RPMI8226 (cell line): ENCODE results near the gene OLA1.

Experiments
- DNase-seq: peaks from one replicate; pipeline ENCODE4 v3.0.0-alpha.2; 2015

Gene OLA1

DNA sequence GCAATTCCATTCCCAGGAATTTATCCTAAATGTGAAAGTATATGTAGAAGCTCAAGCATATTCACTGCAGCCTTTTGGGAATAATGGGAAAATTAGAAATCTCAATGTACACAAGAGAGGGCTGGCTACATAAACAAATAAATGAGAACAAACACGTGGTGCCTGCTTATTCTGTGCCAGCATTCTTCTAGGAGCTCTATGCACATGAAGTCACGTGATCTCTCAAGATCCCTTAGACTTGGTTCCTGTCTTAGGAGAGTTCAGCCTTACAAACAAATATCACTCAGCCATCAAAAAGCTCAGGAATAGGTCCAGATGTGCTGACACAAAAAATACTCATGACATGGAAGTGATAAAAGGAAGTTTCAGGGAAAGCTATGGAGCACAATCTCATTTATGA is 190.3 kb downstream of the OLA1 start:
- no peak for DNase-seq

DNA sequence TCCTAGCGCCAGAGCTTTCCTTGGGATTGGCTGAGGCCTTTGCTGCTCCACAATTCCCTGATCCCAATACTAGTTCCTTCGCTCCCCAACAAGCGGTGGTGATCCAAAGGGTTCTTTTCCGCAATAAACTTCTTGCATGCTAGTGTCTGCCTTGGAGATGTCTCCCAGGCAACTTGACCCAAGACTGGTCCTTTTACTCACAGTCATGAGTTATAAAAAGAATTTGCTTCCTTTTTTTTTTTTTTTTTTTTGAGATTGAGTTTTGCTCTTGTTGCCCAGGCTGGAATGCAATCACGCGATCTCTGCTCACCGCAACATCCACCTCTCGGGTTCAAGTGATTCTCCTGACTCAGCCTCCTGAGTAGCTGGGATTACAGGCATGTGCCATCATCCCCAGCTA is 193.4 kb downstream of the OLA1 start:
- no peak for DNase-seq

DNA sequence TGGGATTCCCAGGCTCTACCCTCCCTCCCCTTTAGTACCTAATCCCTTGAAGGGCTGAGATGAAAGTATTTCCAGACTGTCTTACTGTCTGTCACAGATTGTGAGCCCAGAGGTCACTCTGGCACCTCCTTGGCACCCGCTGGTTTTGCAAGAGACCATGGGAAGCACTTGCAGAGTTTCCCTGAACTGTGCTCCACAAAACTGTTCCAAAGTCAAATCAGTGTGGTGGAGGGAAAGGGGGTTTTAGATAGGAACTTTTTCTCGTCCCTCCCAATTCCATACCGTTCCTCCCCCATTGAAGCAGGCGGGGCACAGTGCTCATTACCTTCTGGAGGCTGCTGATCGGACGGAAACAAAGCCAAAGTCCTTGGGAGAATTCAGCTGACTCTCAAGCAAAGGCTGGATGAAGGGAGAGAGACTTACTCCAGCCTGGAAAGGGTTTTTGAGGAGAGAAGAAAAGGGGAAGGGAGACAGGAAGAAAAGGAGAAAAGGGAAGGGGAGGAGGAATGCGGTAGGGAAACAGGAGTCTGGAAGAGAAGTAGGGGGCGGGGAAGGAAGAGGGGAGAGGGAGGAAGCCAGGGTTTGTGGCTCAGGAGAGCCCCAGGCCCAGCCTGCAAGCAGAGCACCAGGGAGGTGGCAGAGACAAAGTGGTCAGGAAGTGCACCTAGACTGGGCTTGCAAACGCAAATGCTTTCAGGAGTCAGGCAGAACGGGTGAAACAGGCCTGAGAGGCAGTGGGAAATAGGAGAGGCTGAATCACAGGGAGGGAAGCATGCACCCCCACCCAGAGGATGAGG is 194.8 kb downstream of the OLA1 start:
- DNase-seq: no peak

DNA sequence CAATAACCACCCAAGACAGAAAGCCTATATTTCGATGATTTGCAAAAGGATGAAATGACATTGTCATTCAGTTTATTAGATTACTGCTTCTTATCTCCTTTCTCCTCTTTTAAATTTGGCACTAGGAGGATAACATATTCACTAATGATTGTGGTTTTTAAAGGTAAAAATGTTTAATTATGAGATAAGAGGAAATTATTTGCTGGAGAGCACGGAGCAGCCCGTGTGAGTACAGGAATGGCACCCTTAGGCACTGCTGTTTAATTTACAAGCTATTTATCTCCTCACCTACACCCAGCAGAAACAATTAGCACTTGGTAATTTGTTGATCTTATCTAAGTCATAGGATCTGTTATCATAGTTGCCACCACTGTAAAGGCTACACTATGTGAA is 195.8 kb downstream of the OLA1 start:
- DNase-seq: no peak

DNA sequence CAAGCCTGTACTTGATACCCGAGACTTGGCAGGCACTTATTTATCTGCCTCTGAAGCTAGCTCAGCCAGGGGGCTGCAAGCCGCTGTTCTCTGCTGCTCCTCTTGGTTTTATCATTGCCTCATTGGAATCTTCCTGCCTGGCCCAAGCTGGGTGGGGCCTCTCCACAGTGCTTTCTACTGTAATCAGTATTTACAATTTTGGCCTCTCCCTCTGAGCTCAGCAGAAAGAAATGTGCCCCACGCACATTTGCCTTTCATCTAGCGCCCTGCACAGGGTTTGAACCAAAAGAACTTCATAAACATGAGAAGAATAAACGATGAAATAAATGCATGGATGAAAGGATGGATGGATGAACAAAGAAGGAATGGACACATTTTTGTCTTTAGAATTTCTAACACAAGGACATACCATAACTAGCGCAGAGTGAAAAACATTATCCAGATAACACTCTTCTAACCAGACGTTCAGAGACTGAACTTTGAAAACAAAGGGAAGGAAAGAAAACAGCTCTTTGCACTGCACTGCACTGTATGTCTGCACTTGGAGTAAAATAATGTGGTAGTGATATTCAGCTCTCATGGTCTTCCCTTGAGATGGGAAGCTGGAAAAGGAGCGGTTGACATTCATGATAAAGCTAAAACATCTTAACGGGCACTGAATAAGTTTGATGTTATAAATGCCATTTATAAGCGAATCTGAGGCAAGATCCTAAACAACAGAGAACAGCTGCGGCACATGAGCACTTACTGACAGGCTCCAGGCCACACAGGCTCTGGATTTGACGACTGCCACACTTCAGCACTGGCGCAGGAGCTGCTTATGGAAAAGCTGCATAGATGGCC is 196.4 kb downstream of the OLA1 start:
- DNase-seq: no peak

DNA sequence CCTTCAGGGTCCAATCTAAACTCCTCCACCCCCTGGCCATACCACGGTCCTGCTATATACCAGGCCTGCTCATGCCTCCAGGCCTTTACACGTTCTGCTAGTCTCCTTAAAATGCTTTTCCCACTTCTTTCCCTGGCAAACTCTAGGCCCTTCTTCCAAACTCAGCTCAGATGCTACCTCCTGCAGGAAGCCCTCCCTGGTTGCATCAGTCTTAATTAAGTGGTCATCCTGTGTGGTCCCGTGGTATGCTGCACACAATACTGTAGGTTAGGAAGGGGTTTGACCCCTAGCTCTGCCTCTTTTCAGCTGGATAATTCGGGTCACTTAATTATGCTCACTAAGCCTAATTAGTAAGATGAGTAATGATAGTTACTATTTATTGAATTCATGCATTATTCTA is 197.3 kb downstream of the OLA1 start:
- no peak for DNase-seq

DNA sequence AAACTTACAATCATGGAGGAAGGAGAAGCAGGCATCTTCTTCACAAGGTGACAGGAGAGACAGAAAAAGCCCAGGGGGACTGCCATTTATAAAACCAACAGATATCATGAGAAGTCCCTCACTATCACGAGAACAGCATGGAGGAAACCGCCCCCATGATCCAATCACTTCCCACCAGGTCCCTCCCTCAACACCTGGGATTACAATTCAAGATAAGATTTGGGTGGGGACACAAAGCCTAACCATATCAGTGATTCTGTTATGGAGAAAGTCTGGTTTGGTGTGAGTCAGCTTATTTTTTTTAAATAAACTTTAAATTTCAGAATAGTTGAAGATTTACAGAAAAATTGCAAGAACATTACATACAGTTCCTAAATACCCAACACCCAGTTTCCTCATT is 198.4 kb downstream of the OLA1 start:
- no peak for DNase-seq

DNA sequence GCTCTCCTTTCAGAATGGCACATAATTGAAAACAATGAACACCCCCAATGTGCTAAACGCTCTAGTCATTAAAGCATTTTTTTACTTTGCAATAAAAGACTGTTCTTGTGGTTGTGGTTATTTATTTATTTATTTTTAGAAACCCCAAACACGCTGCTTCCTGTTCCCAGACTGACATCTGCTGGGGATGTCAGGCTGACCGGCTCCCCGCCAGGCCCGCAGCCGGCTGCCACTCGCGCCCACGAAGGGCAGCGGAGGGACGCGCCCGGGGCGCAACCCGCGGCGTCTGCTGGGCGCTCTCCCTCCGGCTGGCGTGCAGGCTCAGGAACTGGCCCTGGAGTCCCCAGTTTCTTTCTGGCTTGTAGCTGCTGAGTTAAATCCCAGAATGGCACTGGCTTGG is 200.1 kb downstream of the OLA1 start:
- DNase-seq: peak; percentile 7

DNA sequence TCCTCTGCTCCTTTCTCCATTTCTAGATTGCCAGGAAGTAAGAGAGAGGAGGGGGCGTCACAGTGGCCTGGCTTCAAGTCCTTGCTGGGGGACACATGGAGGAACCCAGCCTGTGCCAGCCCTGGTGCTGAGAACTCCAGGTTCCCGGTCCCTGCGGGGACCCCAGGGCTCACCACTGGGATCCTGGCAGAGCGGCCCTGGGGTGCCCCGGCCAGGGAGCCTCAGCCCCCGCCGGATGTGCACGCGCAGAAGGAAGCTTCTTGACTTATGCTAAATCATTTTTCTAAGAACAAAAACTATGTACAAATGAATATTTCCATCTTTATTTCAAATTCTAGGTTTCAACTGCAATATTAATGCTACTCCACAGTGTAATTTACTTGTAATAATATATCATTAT is 200.6 kb downstream of the OLA1 start:
- DNase-seq: no peak

DNA sequence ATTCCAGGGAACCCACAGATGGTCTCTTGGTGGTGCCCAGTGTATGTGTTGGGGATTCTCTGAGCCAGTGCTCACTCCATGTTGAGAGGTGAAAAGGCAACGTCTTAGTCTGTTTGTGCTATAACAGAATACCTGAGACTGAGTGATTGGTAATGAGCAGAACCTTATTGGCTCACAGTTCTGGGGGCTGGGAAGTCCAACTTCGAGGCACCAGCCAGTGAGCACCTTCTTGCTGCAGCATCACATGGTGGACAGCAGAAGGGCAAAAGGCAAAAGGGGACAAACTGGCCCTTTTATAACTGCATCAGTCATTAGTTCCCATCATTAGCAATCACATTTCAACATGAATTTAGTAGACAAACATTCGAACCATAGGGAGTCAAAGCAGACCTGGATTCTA is 202.2 kb downstream of the OLA1 start:
- no peak for DNase-seq

DNA sequence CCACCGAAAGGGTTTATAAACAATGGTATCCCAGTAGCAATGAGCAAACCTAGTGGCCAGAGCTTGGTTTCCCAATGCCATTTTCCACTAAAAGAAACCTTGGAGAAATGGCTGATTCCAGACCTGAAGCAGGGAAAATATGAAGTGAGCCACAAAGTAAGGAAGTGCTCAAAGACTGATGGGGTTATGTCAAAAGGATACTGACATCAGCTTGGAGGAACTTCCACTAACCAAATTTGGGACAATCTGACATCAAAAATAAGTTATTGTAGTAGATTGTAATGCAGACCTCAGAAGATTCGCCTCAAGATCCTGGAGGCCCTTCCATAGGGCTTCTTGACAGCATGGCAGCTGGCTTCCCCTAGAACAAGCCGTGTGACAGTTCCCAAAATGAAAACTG is 203.8 kb downstream of the OLA1 start:
- DNase-seq: no peak

DNA sequence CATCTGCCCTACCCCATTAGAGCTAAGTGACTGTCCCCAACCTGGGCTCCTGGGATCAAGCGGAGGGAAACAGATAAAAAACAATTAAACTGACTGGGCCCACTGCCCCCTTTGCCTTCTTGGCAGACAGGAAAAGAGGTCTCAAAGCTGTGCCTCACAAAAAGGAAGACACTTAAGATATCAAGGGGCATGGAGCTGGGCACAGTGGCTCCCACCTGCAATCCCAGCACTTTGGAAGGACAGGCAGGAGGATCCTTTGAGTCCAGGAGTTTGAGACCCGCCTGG is 208.0 kb downstream of the OLA1 start:
- DNase-seq: no peak

DNA sequence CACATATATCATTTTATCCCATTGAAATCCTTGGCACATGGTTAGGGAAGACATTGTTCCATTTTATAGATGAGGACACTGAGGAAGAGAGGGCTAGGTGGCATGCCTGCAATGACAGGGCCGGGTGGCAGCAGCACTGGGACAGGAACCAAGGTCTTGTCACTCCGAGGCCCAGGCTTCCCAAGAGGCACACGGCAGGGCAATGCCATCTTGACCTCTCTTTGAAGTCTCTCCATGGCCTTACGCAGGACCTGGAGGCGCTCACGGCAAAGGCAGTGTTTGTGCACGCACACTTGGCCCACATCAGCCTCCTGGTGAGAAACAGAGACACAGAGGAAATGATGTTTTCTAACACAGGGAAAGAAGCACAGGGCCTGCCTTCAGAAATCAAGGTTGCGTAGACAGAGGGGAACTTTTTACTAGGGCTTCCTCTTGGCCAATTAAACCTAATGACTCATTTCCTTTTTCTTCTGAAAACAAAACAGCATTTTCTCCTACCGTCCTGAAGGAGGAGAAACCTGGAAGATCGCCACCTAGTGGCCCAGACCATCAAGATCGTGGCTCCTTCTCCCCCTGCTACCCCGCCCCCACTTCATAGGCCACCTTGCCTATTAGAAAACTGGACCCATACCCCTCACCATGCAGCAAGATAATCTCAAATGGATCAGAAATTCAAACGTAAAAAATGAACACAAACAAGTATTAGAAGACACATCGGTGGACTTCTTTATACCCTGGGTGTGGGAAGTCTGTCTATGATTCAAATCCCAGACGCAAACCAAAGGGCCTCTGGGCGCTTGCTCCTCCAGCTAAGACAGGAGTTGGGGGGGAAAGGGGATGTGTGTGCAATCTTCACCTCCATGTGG is 208.5 kb downstream of the OLA1 start:
- DNase-seq: peak; percentile 90

DNA sequence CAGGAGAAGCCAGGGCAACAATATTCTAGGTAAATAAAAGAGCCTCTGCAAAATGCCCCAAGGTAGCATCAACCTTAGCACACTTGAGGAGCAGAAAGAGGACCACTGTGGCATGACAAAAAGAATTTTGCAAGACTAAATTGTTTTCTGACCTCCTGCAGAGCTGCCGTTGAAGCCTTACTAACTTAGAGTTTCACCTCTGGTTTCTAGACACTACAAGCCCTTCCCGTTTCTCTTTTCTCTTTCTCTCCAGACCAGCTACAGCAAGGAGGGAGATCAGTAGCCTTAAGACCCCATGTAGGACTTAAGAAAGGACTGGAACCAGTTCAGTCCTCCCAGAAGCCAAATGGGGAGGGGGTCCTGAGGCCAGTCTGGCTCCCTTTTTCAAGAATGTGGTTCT is 209.9 kb downstream of the OLA1 start:
- no peak for DNase-seq

DNA sequence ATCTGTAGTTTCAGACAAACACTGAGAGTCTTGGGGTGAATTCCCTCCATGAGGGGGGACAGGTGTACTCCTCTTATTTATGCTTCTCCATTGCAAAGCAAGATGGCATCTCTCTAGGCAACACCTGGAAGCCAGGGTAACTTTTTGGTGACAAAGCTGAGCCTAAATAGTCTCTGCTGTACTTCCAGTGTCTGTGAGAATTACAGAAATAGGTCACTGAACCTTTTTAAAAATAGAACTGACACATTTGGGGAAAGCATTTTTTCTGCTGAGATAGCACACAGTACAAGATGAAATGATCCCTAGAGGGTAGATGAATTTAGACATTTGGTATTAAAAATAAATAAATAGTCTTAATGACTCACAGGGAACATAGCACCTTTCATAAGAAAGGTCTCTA is 211.5 kb downstream of the OLA1 start:
- DNase-seq: peak; percentile 15

DNA sequence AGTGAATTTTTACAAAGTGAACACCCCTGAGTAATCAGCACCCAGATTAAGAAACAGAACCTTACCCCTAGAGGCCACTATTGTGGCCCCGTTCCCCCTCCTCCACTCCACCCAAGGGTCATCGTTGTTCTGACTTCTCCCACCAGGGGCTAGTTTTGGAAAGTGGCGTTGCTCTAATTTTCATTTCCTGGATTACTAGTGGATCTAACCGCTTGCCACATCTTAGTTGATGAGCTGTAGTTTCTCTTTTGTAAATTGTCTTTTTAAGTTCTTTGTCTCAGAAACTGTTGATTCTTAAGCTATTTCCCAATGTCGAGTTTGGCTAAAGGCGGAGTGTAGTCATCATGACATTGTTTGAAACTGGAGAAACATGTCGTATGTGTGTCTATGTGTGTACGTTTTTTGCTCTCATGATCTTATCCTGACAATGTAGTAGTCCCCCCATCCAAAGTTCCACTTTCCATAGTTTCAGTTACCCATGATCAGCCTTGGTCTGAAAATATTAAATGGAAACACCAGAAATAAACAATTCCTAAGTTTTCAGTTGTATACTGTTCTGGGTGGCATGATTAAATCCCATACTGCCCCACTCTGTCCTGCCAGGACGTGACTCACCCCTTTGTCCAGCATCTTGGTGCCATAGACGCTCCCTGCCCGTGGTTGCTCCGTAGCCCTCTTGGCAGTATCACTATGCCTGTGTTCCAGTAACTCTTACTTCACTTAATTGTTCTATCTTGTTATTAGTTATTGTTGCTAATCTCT is 212.2 kb downstream of the OLA1 start:
- DNase-seq: no peak

DNA sequence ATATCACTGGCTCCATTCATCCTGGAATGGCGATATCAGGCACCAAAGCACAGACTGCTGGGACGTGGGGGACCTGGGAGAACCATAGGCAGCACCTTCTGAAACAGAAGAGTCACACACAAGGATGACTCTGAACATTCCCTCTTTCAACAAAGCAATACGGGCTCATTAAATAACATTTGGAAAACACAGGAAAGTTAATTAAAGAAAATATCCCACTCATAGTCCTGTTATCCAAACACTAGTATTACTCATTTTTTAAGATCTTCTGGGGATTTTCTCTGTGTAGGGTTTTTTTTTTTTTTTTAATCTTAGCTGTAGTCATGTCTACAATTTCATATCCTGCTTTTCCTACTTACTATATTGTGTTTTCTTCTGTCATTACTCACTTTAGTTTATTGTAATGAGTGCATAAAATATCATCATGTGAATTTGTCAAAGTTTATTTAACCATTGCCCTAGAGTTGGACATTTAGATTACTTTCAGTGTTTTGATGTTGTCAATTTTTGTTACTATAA is 213.2 kb downstream of the OLA1 start:
- DNase-seq: no peak

DNA sequence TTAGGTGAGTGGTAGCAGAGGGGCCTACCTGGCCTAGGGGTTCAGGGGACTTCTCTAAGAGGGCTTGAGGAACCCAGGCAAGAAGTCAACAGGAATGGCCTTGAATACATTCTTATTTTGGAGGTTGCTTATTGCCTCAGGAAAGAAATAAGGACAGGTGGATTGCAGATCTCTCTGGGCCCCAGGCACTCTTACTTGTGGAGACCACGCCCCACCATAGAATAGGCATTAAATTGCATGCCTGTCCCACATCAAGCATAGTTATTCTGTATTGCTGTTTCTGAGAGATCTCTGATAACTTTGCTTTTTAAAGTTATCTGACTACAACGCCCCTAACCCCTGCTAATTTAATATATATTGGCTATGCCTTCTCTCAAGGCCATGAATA is 215.2 kb downstream of the OLA1 start:
- no peak for DNase-seq

DNA sequence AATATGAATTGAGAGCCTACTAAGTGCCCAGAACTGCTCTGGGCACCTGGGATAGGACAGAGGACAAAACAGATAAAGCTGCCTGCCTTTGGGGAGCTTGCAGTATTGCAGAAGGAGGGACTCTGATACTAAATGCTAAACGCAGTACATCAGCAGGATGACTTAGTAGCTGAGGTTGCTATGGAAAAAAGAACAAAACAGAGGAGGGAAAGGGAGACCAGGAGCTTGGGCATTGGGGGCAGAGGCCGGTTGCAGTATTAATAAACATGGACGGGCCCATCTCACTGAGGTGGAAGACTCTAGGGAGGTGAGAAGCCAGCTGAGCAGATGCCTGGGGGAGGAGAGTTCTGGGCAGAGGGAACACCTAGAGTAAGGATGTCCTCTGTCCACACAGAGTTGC is 217.1 kb downstream of the OLA1 start:
- no peak for DNase-seq

DNA sequence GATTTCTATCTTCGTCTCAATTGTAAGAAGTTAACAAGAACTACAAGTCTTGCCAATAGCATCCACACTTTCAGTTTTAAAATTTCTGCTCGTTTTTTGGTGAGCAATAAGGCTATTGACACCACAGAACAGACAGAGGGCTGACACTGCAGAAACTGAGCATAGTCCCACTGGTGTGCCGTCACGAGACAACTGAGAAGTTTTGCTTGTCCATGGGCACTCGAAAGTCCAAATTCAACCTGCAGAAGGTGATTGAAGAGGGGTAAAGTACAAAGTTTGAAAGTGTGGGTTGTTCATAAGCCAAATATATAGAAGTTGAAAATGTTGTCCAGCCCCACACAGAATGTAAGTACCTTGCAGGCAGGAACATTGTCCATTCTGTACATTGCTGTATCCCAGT is 219.4 kb downstream of the OLA1 start:
- no peak for DNase-seq

DNA sequence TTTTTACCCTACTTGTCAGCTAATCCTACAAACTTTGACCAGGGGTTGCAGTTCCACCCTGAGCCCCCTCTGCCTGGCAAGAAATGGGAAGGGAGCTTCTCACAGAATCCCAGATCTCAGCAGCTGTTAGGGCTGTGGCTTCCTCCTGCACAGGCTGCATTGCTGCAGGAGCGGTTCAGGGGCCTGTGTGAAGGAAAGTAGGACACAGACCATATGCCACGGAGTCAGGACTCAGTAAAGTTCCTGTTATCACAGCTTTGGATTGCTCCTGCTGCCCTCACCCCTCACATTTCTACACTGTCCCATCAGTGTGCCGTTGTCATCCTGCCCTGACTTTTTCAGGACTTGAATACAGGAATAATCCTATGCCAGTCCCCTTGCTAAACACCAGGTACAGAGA is 220.4 kb downstream of the OLA1 start:
- no peak for DNase-seq

DNA sequence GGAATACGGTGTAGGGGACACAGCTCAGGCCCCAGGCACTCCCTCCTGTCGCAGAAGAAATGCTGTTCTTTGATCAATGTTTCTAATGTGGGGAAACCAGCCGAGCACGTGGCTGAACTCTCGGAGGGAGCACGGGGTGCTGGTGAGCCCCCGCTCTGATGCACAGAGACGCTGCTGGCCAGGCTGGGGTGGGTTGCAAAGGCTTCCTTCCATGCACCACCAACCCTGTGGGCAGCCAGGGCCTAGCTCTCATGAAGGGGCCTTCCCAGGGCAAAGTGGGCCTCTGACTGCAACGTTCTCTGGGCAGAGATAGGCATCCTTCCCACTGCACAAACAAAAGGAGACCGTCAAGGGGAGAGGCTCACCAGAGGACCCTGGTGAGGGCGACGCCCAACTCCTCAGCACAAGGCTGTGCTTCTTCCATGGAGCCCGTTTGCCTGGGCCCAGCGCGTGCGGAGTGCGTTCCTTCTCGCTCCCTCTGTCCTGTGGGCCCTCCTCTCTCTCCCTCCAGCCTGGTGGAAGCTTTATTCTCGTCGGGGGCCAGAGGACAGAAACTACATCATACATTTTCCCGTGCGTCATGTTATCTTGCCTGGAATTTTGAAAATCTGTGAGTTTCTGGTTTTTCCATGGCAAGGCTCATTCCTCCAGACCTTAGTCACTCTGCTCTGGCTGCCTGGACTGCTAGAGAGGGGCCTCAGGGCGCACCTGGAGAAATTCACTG is 222.0 kb downstream of the OLA1 start:
- no peak for DNase-seq
